GM18526 (cell line): Measurements from ENCODE around the gene LARGE1.

Experiments used
- POLR2A ChIP-seq: IDR thresholded peaks from 3 replicates; pipeline ENCODE4 v1.6.1; 2011; ENCODE audit not compliant: insufficient read length; ENCODE audit errors: extremely low read depth

LARGE1 gene

GRCh38 chr22:33880986-33881385 is 39.3 kb downstream of the LARGE1 start:
- no peak for TF ChIP-seq POLR2A

GRCh38 chr22:33879796-33880195 is 40.5 kb downstream of the LARGE1 start:
- TF ChIP-seq POLR2A, result no peak

GRCh38 chr22:33875316-33875715 is 45.0 kb downstream of the LARGE1 start:
- TF ChIP-seq POLR2A, result no peak

GRCh38 chr22:33874206-33874605 is 46.1 kb downstream of the LARGE1 start:
- TF ChIP-seq POLR2A, result no peak

GRCh38 chr22:33873666-33874065 is 46.6 kb downstream of the LARGE1 start:
- no peak for TF ChIP-seq POLR2A

GRCh38 chr22:33873186-33873585 is 47.1 kb downstream of the LARGE1 start:
- TF ChIP-seq POLR2A, result no peak

GRCh38 chr22:33871935-33872334 is 48.3 kb downstream of the LARGE1 start:
- no peak for TF ChIP-seq POLR2A

GRCh38 chr22:33869946-33870345 is 50.3 kb downstream of the LARGE1 start:
- no peak for TF ChIP-seq POLR2A

GRCh38 chr22:33867971-33868370 is 52.3 kb downstream of the LARGE1 start:
- TF ChIP-seq POLR2A, result no peak

GRCh38 chr22:33867118-33867866 is 53.0 kb downstream of the LARGE1 start:
- TF ChIP-seq POLR2A, result no peak

- no peak for TF ChIP-seq POLR2A
Observed at GRCh38 chr22:33866511-33866910, 53.8 kb downstream of the LARGE1 start.

- no peak for TF ChIP-seq POLR2A
Observed at GRCh38 chr22:33865996-33866395, 54.3 kb downstream of the LARGE1 start.

GRCh38 chr22:33865248-33865647 is 55.0 kb downstream of the LARGE1 start:
- TF ChIP-seq POLR2A, result no peak

- no peak for TF ChIP-seq POLR2A
Observed at GRCh38 chr22:33864723-33865130, 55.5 kb downstream of the LARGE1 start.

- TF ChIP-seq POLR2A, result no peak
Observed at GRCh38 chr22:33861216-33861875, 58.9 kb downstream of the LARGE1 start.

- TF ChIP-seq POLR2A, result no peak
Observed at GRCh38 chr22:33860386-33860785, 59.9 kb downstream of the LARGE1 start.

- no peak for TF ChIP-seq POLR2A
Observed at GRCh38 chr22:33859311-33859710, 61.0 kb downstream of the LARGE1 start.
